GM21381 (cell line): ENCODE results near the gene CACNA2D2.

Experiments used
- ATAC-seq: cut with Tn5 transposase; IDR thresholded peaks from one replicate; pipeline ENCODE4 v1.9.1; 2021; ENCODE audit warnings: mild to moderate bottlenecking, moderate library complexity; ENCODE audit not compliant: unreplicated experiment

CACNA2D2 gene

GRCh38 chr3:50503504-50504342 lies at the start of gene CACNA2D2:
TSS of gene CACNA2D2 (minus strand) at chr3:50503634. CDS start at chr3:50503423, 211 bp downstream.
- ATAC-seq, result no peak

DNA sequence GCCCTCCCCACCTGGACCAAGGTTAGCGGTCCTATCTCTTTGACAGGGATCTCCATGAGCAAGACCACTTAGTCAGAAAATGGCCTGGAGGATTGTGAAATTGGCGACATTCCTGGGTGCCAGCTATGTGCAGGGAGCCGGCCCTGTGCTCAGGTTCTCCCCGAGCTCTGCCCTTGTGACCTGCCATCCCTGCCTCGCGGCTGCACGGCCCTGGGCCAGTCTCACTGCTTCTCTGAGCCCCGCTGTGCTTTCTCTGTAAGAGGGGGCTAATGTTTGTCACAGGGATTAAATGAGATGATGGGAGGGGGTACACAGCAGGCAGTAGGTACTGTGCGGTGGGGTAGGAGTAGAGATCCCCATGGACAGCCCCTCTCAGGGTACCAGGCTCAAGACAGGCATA lies 49.2 kb upstream of the CACNA2D2 start:
- ATAC-seq, result no peak

GRCh38 chr3:50551681-50552435 lies 48.4 kb upstream of the CACNA2D2 start:
- no peak for ATAC-seq

- no peak for ATAC-seq
Measured at GRCh38 chr3:50551054-50551659, 47.7 kb upstream of the CACNA2D2 start.

DNA sequence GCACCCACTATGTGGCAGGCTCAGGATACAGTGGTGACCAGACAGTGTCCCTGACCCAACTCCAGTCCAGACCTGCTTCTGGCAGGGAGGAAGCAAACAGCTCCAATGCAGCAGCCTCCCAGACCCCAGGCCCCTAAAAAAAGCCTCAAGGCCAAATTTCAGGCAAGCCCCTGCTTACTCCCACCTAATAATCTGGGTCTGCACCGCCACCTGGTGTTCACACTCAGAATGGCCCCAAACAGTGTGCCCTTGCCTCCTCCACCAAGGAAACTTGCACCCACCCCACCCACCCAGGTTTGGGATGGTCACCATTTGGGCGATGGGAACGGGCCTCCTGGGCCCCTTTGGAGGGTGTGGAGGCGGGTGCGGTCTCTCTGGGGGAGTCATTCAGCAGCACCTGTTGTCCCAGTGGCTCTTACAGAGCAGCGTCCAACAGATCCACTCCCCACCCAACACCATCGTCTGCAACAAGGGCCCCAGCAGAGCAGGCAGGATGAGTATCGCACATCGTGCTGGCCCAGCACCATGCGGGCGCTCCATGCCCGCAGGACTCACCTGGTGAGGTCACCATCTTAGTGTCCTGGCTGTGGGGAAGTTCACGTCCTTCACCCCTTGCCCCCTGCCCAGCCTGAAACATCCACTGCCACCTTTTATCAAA lies 46.8 kb upstream of the CACNA2D2 start:
- ATAC-seq, result no peak

GRCh38 chr3:50549226-50549625 lies 45.8 kb upstream of the CACNA2D2 start:
- no peak for ATAC-seq

DNA sequence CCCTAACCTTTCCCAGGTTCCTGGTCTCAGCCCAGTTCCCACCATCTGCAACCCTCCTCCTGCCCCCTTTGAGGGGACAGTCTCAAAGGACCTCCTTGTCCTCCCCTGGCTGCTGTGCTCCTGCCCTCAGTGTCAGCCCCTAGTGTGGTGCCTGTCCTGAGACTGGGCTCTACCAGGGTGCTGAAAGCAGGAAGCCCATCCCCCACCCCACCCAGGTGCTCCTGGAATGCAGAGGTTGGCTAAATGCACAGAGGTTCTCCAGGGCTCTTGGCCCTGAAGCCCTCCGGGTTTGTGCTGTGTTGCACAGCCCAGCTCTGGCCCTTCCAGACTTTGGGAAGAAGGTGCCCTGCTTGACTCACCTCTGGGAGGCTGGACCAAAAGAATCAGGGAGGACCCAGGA lies 42.3 kb upstream of the CACNA2D2 start:
- no peak for ATAC-seq

- ATAC-seq, result no peak
Measured at GRCh38 chr3:50542177-50543034, 39.0 kb upstream of the CACNA2D2 start.

- no peak for ATAC-seq
Measured at GRCh38 chr3:50539356-50540286, 36.2 kb upstream of the CACNA2D2 start.

- ATAC-seq, result no peak
Measured at GRCh38 chr3:50537421-50538129, 34.1 kb upstream of the CACNA2D2 start.

- no peak for ATAC-seq
Measured at GRCh38 chr3:50536471-50537180, 33.2 kb upstream of the CACNA2D2 start.

DNA sequence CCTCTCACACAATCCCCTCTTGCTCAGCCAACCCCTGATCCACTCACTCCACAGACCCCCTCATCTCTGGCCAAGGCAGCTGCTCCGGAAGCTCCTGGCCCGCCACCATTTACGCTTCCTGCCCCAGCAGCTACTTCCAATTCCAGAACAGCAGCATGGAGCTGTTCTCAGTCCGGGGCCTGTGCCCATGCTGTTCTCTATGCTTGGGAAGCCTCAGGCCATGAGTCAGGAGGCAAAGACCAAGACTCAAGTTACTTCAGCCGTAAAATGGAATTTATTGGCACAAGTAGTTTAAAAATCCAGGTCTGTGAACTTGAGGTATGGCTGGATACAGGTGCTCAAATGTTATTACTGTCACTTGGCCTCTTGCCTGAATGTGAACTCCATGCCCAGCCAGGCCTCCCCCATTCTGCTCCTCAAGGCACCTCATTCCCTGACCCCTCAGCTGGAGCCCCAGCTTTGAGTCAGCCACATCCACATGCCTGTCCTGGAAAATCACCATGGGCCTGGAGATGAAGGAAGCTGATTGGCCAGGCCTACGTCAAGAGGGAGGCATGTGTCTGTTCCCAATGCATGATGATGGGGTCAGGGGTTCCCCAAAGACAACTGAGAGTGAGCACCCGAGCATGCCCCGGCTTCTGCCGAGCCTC lies 31.4 kb upstream of the CACNA2D2 start:
- ATAC-seq, result no peak

- no peak for ATAC-seq
Measured at GRCh38 chr3:50533807-50534461, 30.5 kb upstream of the CACNA2D2 start.

GRCh38 chr3:50533316-50533715 lies 29.9 kb upstream of the CACNA2D2 start:
- ATAC-seq, result no peak

- no peak for ATAC-seq
Measured at GRCh38 chr3:50532062-50532705, 28.8 kb upstream of the CACNA2D2 start.

DNA sequence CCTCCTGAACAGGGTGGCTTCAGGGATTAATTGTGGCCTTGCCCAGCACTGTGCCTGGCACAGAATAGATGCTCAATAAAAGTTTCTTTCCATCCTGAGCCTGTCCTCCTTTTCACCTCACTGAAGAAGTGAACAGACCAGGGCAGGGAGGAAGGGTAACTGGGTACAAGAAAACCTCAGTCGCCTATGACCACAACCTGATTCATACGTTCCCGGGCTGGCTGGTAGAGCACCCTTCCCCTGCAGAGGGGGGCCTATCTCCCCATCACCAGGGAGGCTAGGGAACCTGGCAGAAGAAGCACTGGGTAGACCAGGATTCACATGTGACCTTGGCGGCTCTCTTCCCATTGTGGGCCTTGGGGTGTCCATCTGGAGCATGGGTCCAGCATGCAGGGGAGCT lies 27.8 kb upstream of the CACNA2D2 start:
- no peak for ATAC-seq
